B cell (primary cell): ENCODE measurements around the gene INSIG2. TPM values are rescaled to one million over a fixed set of nuclear protein-coding genes. Genes with fewer than 3 reads are reported as not detected.

Experiments
- ATAC-seq: fragments of 200-7000 bp; cut with Tn5 transposase; one replicate; pipeline ENCODE4 v1.10.0; 2021; ENCODE audit warnings: low read depth, mild to moderate bottlenecking, moderate number of reproducible peaks, moderate library complexity
- CTCF ChIA-PET: fragments of 350-600 bp; sonication (Branson Sonifier 250); formaldehyde crosslinking; loops from one replicate; lab custom pipeline; 2021; ENCODE audit warnings: antibody characterized with exemption, inconsistent platforms; lab: Charles Lee
- POLR2A ChIA-PET: fragments of 350-600 bp; sonication (Branson Sonifier 250); formaldehyde crosslinking; loops from one replicate; lab custom pipeline; 2021; ENCODE audit warnings: antibody characterized with exemption; lab: Charles Lee
- DNase-seq: peaks from one replicate; pipeline ENCODE4 v3.0.0; 2013
- H2AFZ ChIP-seq: 2 replicates; pipeline ENCODE4 v1.6.1; 2012; ENCODE audit warnings: mild to moderate bottlenecking, low read depth, low read length; ENCODE audit not compliant: insufficient read depth, poor library complexity, severe bottlenecking
- H3K27ac ChIP-seq, 2 donors: 1 replicate in 1 of 2; 2 replicates in 1 of 2; pipeline ENCODE4 v1.5.1; 2012 to 2013; ENCODE audit warnings: low read length in 2 of 2, mild to moderate bottlenecking in 2 of 2, moderate library complexity in 1 of 2
- H3K27me3 ChIP-seq, 4 experiments: fragments of 200-600 bp in 1 of 4; sonication (generic) in 1 of 4; replicated peaks in 1 of 4; 1 replicate in 2 of 4; 2 replicates in 2 of 4; pipeline versions ENCODE4 v1.6.1 to v1.7.0; 2013 to 2016; ENCODE audit warnings: low read length in 3 of 4, mild to moderate bottlenecking in 2 of 4, mixed read lengths in 1 of 4, moderate library complexity in 1 of 4; ENCODE audit not compliant: insufficient read depth in 4 of 4, control insufficient read depth in 3 of 4; ENCODE audit errors: control extremely low read depth in 1 of 4
- H3K36me3 ChIP-seq, 2 experiments: replicated peaks in 1 of 2; 1 replicate in 1 of 2; 2 replicates in 1 of 2; pipeline versions ENCODE4 v1.6.1 to v1.7.1; 2013; ENCODE audit warnings: low read length in 1 of 2; ENCODE audit not compliant: insufficient read depth in 2 of 2, control insufficient read depth in 1 of 2; ENCODE audit errors: control extremely low read depth in 1 of 2, extremely low read depth in 1 of 2
- H3K4me1 ChIP-seq, 2 donors: fragments of 200-600 bp in 1 of 2; sonication (generic) in 1 of 2; 1 replicate in 1 of 2; 2 replicates in 1 of 2; pipeline versions ENCODE4 v1.5.1 to v1.6.1; 2013 to 2017; ENCODE audit warnings: low read length in 2 of 2; ENCODE audit not compliant: control insufficient read depth in 2 of 2, insufficient read depth in 2 of 2
- H3K4me2 ChIP-seq: replicated peaks from 2 replicates; pipeline ENCODE3; 2012; ENCODE audit warnings: mild to moderate bottlenecking, low read depth, low read length; ENCODE audit not compliant: poor library complexity, severe bottlenecking
- H3K4me3 ChIP-seq, 5 experiments: fragments of 200-600 bp in 1 of 5; sonication (generic) in 1 of 5; 1 replicate in 3 of 5; 2 replicates in 2 of 5; pipeline versions ENCODE4 v1.5.1 to v1.7.0; 2011 to 2016; ENCODE audit warnings: low read length in 4 of 5, mild to moderate bottlenecking in 4 of 5, low read depth in 2 of 5, control low read depth in 1 of 5, moderate library complexity in 1 of 5; ENCODE audit not compliant: insufficient read depth in 1 of 5; ENCODE audit errors: control extremely low read depth in 1 of 5, extremely low read depth in 1 of 5
- H3K79me2 ChIP-seq: fragments of 200-600 bp; sonication (generic); one replicate; pipeline ENCODE4 v1.6.0; 2016; ENCODE audit warnings: low read length; ENCODE audit not compliant: control insufficient read depth, insufficient read depth
- H3K9ac ChIP-seq: fragments of 200-600 bp; sonication (generic); 2 replicates; pipeline ENCODE4 v1.6.1; 2017; ENCODE audit warnings: mild to moderate bottlenecking, low read length, moderate library complexity
- H3K9me3 ChIP-seq, 3 donors: one replicate each; pipeline versions ENCODE4 v1.6.1 to v1.7.1; 2013; ENCODE audit warnings: low read length in 2 of 3; ENCODE audit not compliant: control insufficient read depth in 2 of 3, insufficient read depth in 1 of 3; ENCODE audit errors: control extremely low read depth in 1 of 3
- H4K20me1 ChIP-seq: 2 replicates; pipeline ENCODE4 v1.6.0; 2012; ENCODE audit warnings: mild to moderate bottlenecking, low read length; ENCODE audit not compliant: insufficient read depth, control insufficient read depth, poor library complexity, severe bottlenecking
- H3K27ac Mint-ChIP-seq: one replicate; pipeline ENCODE4 v1.8.0; 2021; ENCODE audit warnings: mixed read lengths
- H3K27me3 Mint-ChIP-seq: one replicate; pipeline ENCODE4 v1.8.0; 2021; ENCODE audit warnings: mixed read lengths
- H3K4me1 Mint-ChIP-seq: one replicate; pipeline ENCODE4 v1.8.0; 2021; ENCODE audit warnings: mixed read lengths
- H3K4me3 Mint-ChIP-seq: one replicate; pipeline ENCODE4 v1.8.0; 2021; ENCODE audit warnings: mixed read lengths
- H3K9me3 Mint-ChIP-seq: one replicate; pipeline ENCODE4 v1.8.0; 2022; ENCODE audit warnings: mixed read lengths; ENCODE audit not compliant: insufficient read depth
- EZH2 ChIP-seq: IDR thresholded peaks from 2 replicates; pipeline ENCODE4 v1.6.1; 2012; ENCODE audit warnings: borderline replicate concordance, low read depth, mild to moderate bottlenecking, moderate library complexity, low read length; ENCODE audit not compliant: insufficient read depth, poor library complexity, severe bottlenecking
- WGBS: methylation state at CpG from one replicate; pipeline ENCODE4 v1.1.5; 2013; ENCODE audit warnings: missing lambda C conversion rate; ENCODE audit not compliant: insufficient coverage; 5-methylcytosine and 5-hydroxymethylcytosine counted together
- intact Hi-C: fragments of 100-400 bp; cut with micrococcal nuclease; formaldehyde crosslinking; loops from one replicate; pipeline ENCODE4 v1.10.0; 2022
- polyA plus RNA-seq: library from polyadenylated mRNA; depleted of rRNA; stranded (reverse); fragments of >200 nt; gene quantifications from 2 replicates; pipeline ENCODE4 v1.2.3, GENCODE V29; 2012
- total RNA-seq, 2 donors: library from RNA; stranded (reverse); fragments of 120-200 nt in 1 of 2; gene quantifications; 1 replicate in 1 of 2; 2 replicates in 1 of 2; pipeline versions ENCODE4 v1.2.3 to v1.2.4, GENCODE V29; 2013 to 2022
- TF ChIP-seq, protein P1 (sequence below): fragments of 200-600 bp; IDR thresholded peaks from one replicate; pipeline ENCODE4 v1.8.0; 2022; ENCODE audit warnings: antibody characterized with exemption, mild to moderate bottlenecking

Gene INSIG2
- total and polyA plus RNA-seq, 2 donors (not counting 1 experiment from before 2014, with no cell fraction given): 14.2 to 29.5 TPM

- H4K20me1 ChIP-seq: no peaks in the 10 kb centered on the region
- no peak for DNase-seq
- POLR2A ChIA-PET: no interaction called here
- H3K4me2 ChIP-seq: no peak overlapping the region
- no peaks in the 10 kb centered on the region for H3K36me3 ChIP-seq
- Mint-ChIP-seq H3K4me1 (no peaks in the 10 kb centered on the region), H3K27ac (no peak overlapping the region), H3K27me3 (no peaks in the 10 kb centered on the region), H3K4me3 (no peak overlapping the region), H3K9me3 (no peaks in the 10 kb centered on the region)
- no peak overlapping the region for H3K4me3 ChIP-seq
- H3K79me2 ChIP-seq: no peaks in the 10 kb centered on the region
- no peak overlapping the region for H2AFZ ChIP-seq
- no peaks in the 10 kb centered on the region for H3K9me3 ChIP-seq
- no peak overlapping the region for H3K9ac ChIP-seq
- no peak overlapping the region for H3K27ac ChIP-seq
- TF ChIP-seq, protein P1, sequence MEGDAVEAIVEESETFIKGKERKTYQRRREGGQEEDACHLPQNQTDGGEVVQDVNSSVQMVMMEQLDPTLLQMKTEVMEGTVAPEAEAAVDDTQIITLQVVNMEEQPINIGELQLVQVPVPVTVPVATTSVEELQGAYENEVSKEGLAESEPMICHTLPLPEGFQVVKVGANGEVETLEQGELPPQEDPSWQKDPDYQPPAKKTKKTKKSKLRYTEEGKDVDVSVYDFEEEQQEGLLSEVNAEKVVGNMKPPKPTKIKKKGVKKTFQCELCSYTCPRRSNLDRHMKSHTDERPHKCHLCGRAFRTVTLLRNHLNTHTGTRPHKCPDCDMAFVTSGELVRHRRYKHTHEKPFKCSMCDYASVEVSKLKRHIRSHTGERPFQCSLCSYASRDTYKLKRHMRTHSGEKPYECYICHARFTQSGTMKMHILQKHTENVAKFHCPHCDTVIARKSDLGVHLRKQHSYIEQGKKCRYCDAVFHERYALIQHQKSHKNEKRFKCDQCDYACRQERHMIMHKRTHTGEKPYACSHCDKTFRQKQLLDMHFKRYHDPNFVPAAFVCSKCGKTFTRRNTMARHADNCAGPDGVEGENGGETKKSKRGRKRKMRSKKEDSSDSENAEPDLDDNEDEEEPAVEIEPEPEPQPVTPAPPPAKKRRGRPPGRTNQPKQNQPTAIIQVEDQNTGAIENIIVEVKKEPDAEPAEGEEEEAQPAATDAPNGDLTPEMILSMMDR: no peak
- TF ChIP-seq EZH2: no peak
- H3K27me3 ChIP-seq: peaks cover 0 to 6% (median 0%) of the 10 kb centered on the region in 4 experiments
- no peak for ATAC-seq
- no peaks in the 10 kb centered on the region for H3K4me1 ChIP-seq
- CTCF ChIA-PET: no interaction called here
- intact Hi-C loops: no loop called here
These were observed 32.8 kb downstream of the INSIG2 start for GRCh38 chr2:118121101-118121500.

DNA sequence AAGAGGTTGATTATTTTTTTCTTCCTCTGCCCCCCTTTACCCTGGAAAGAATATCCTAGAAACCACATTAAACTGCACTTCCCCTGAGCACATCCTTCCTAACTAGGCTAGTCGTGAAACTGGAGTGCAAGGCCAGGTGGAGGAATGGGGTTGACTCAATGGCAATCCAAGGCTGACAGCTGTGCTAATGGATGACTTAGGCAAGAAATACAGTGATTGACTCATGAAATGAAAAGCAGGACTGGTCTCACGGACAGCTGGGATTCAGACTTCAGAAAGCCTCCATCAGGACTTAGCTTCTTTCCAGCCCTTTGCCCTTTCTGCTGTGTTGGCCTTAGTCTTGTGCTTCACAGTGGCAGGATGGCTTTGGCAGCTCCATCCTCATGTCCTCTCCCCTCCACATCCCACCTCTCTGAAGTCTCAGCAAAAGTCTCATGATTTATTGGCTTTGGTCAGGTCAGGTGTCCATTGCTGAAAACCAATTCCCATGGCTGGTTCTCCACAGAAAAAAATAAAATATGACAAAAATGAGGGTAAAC, 33.8 kb downstream of the INSIG2 start:
- no peaks in the 10 kb centered on the region for H3K79me2 ChIP-seq
- Mint-ChIP-seq H3K27me3 (no peaks in the 10 kb centered on the region), H3K4me1 (no peaks in the 10 kb centered on the region), H3K4me3 (no peak overlapping the region), H3K9me3 (no peaks in the 10 kb centered on the region), H3K27ac (no peak overlapping the region)
- no peak for TF ChIP-seq EZH2
- TF ChIP-seq, protein P1: no peak
- H3K36me3 ChIP-seq: no peaks in the 10 kb centered on the region
- CTCF ChIA-PET: no interaction called here
- H3K4me1 ChIP-seq: no peaks in the 10 kb centered on the region
- intact Hi-C loops: no loop called here
- H3K27ac ChIP-seq: no peak overlapping the region
- no peak overlapping the region for H3K4me3 ChIP-seq
- no peaks in the 10 kb centered on the region for H3K9me3 ChIP-seq
- ATAC-seq (no peak), DNase-seq (no peak)
- H3K9ac ChIP-seq: no peak overlapping the region
- no peaks in the 10 kb centered on the region for H4K20me1 ChIP-seq
- H2AFZ ChIP-seq: no peak overlapping the region
- no peak overlapping the region for H3K4me2 ChIP-seq
- peaks cover 0 to 6% (median 0%) of the 10 kb centered on the region in 4 experiments for H3K27me3 ChIP-seq
- WGBS: 86% methylated on average over 1 of the region's 2 CpGs
- POLR2A ChIA-PET: no interaction called here
